GM18868 (cell line): ENCODE results near the gene MRPS16.

Source experiments
- ATAC-seq: cut with Tn5 transposase; IDR thresholded peaks from one replicate; pipeline ENCODE4 v1.9.1; 2021; ENCODE audit warnings: mild to moderate bottlenecking, moderate library complexity; ENCODE audit not compliant: unreplicated experiment

MRPS16 gene

GRCh38 chr10:73205081-73205480 is 47.4 kb downstream of the MRPS16 start:
- ATAC-seq, result no peak
